Measurements from ENCODE around the gene PAN3.

PAN3 gene

DNA sequence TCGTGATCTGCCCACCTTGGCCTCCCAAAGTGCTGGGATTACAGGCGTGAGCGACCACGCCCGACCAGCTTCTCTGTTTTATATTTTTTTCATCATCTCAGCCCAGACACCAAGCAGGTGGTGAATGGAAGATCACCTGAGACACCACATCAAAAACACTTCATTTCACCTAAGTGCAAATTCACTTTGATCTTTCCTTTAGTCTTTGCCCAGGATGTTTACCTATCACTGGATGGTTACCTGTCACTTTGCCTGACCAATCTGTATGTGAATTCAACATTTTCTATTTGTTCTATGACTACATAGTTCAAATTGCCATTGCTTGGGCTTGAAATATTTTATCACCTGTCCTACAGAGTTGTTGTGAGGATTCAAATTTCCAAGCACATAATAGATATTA, 65.7 kb downstream of the PAN3 start:
- H3K4me3 ChIP-seq (ENCODE audit: low read depth, low read length) = no peak overlapping the region
- no peak for DNase-seq (ENCODE audit: low read depth, low spot score)
- in situ Hi-C loops (cut with HindIII; ENCODE audit: low sequenced_read_pairs) = no loop called here
- TF ChIP-seq, protein P1, sequence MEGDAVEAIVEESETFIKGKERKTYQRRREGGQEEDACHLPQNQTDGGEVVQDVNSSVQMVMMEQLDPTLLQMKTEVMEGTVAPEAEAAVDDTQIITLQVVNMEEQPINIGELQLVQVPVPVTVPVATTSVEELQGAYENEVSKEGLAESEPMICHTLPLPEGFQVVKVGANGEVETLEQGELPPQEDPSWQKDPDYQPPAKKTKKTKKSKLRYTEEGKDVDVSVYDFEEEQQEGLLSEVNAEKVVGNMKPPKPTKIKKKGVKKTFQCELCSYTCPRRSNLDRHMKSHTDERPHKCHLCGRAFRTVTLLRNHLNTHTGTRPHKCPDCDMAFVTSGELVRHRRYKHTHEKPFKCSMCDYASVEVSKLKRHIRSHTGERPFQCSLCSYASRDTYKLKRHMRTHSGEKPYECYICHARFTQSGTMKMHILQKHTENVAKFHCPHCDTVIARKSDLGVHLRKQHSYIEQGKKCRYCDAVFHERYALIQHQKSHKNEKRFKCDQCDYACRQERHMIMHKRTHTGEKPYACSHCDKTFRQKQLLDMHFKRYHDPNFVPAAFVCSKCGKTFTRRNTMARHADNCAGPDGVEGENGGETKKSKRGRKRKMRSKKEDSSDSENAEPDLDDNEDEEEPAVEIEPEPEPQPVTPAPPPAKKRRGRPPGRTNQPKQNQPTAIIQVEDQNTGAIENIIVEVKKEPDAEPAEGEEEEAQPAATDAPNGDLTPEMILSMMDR (IDR thresholded peaks at IDR 0.05; ENCODE audit: low read depth, low read length) = no peak

GRCh38 chr13:28204690-28205443, 66.5 kb downstream of the PAN3 start:
- TF ChIP-seq, protein P1 (IDR thresholded peaks at IDR 0.05; ENCODE audit: low read depth, low read length) = no peak
- no peak for DNase-seq (ENCODE audit: low read depth, low spot score)
- H3K4me3 ChIP-seq (ENCODE audit: low read depth, low read length) = no peak overlapping the region
- in situ Hi-C loops (cut with HindIII; ENCODE audit: low sequenced_read_pairs) = no loop called here

- no peak for DNase-seq (ENCODE audit: low read depth, low spot score)
- TF ChIP-seq, protein P1 (IDR thresholded peaks at IDR 0.05; ENCODE audit: low read depth, low read length) = no peak
- in situ Hi-C loops (cut with HindIII; ENCODE audit: low sequenced_read_pairs) = no loop called here
- no peak overlapping the region for H3K4me3 ChIP-seq (ENCODE audit: low read depth, low read length)
Observed at GRCh38 chr13:28218679-28219078, 80.3 kb downstream of the PAN3 start.

GRCh38 chr13:28219408-28220099, 81.2 kb downstream of the PAN3 start:
- TF ChIP-seq, protein P1 (IDR thresholded peaks at IDR 0.05; ENCODE audit: low read depth, low read length) = no peak
- DNase-seq (ENCODE audit: low read depth, low spot score) = no peak
- no peak overlapping the region for H3K4me3 ChIP-seq (ENCODE audit: low read depth, low read length)
- in situ Hi-C loops (cut with HindIII; ENCODE audit: low sequenced_read_pairs) = no loop called here

DNA sequence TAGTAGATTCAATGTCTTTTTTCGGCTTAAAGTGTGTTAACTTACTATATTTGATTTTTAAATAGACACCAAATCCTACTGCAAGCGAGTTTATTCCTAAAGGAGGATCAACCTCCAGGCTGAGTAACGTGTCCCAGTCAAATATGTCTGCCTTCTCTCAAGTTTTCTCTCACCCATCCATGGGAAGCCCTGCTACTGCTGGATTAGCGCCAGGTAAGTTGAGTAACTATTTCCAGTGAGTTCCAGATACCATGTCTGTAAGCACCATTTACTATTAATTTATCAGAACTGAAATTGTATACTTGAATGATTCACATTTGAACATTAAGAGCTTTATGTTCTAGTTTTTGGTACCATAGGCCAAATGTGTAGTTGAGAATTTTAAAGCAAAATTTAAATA, 81.8 kb downstream of the PAN3 start:
- in situ Hi-C loops (cut with HindIII; ENCODE audit: low sequenced_read_pairs) = no loop called here
- DNase-seq (ENCODE audit: low read depth, low spot score) = peak; percentile 20
- TF ChIP-seq, protein P1 (IDR thresholded peaks at IDR 0.05; ENCODE audit: low read depth, low read length) = no peak
- H3K4me3 ChIP-seq (ENCODE audit: low read depth, low read length) = no peak overlapping the region

GRCh38 chr13:28229522-28230411, 91.4 kb downstream of the PAN3 start:
- TF ChIP-seq, protein P1 (IDR thresholded peaks at IDR 0.05; ENCODE audit: low read depth, low read length) = no peak
- no peak overlapping the region for H3K4me3 ChIP-seq (ENCODE audit: low read depth, low read length)
- in situ Hi-C loops (cut with HindIII; ENCODE audit: low sequenced_read_pairs) = no loop called here
- DNase-seq (ENCODE audit: low read depth, low spot score) = no peak

Measured in astrocyte of the spinal cord (primary cell).